Measurements from ENCODE around the gene KRT81.

DNA sequence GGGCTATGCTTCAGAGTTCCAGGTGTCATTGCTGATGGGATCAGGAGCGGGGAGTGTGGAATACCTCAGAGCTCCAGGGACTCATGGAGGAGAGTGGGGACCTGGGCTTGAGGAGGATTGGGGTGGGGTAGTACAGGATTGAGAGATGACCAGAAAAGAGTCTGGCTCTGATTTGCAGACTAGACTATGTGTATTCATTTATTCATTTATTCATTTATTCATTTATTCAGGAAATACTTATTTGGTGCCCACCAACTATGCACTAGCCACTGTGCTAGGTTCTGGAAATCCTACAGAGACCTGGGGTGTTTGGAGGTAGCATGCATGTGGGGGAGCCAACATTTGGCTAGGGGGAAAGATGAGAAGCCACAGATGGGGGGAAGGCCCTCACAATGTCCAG is 30.7 kb upstream of the KRT81 start:
- TF ChIP-seq, protein P1, sequence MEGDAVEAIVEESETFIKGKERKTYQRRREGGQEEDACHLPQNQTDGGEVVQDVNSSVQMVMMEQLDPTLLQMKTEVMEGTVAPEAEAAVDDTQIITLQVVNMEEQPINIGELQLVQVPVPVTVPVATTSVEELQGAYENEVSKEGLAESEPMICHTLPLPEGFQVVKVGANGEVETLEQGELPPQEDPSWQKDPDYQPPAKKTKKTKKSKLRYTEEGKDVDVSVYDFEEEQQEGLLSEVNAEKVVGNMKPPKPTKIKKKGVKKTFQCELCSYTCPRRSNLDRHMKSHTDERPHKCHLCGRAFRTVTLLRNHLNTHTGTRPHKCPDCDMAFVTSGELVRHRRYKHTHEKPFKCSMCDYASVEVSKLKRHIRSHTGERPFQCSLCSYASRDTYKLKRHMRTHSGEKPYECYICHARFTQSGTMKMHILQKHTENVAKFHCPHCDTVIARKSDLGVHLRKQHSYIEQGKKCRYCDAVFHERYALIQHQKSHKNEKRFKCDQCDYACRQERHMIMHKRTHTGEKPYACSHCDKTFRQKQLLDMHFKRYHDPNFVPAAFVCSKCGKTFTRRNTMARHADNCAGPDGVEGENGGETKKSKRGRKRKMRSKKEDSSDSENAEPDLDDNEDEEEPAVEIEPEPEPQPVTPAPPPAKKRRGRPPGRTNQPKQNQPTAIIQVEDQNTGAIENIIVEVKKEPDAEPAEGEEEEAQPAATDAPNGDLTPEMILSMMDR (IDR thresholded peaks at IDR 0.05): no peak
- no peak for TF ChIP-seq POLR2A (IDR thresholded peaks at IDR 0.05)
